Right lobe of liver (tissue), 6 donors: Measurements from ENCODE around the gene GP1BB. TPM values are rescaled to one million over a fixed set of nuclear protein-coding genes. Genes with fewer than 3 reads are reported as not detected.
A peak's percentile ranks its signal among the peaks of the same experiment; 100 is the strongest.

Source experiments
- ATAC-seq, 4 donors: fragments of 200-7000 bp; cut with Tn5 transposase; one replicate each; pipeline ENCODE4 v1.9.1; 2020; ENCODE audit warnings: mild to moderate bottlenecking in 4 of 4, moderate library complexity in 4 of 4
- DNase-seq, 3 donors: peaks; one replicate each; pipeline ENCODE4 v3.0.0-alpha.2; 2020
- H3K27ac ChIP-seq, 3 donors: fragments of 200-600 bp; one replicate each; pipeline ENCODE4 v1.8.0; 2022
- H3K27me3 ChIP-seq, 2 donors: fragments of 200-600 bp; one replicate each; pipeline ENCODE4 v1.8.0; 2022
- H3K36me3 ChIP-seq, 4 donors: fragments of 200-600 bp; sonication (generic) in 1 of 4; one replicate each; pipeline versions ENCODE4 v1.5.1 to v1.8.0; 2017 to 2022; ENCODE audit warnings: control low read depth in 1 of 4
- H3K4me1 ChIP-seq, 4 donors: fragments of 200-600 bp; sonication (generic) in 1 of 4; one replicate each; pipeline versions ENCODE4 v1.5.1 to v1.8.0; 2017 to 2022; ENCODE audit warnings: control low read depth in 1 of 4
- H3K4me3 ChIP-seq, 3 donors: fragments of 200-600 bp; one replicate each; pipeline ENCODE4 v1.8.0; 2022
- H3K9me3 ChIP-seq, 4 donors: fragments of 200-600 bp; sonication (generic) in 1 of 4; one replicate each; pipeline versions ENCODE4 v1.5.1 to v1.8.0; 2017 to 2022; ENCODE audit warnings: control low read depth in 1 of 4
- CTCF ChIP-seq, 4 donors: fragments of 200-600 bp in 3 of 4; fragments of 450-650 bp in 1 of 4; IDR thresholded peaks; one replicate each; pipeline versions ENCODE4 v1.5.1 to v1.8.0; 2016 to 2022; ENCODE audit warnings: antibody characterized with exemption in 4 of 4, mild to moderate bottlenecking in 2 of 4
- POLR2A ChIP-seq: fragments of 450-650 bp; IDR thresholded peaks from one replicate; pipeline ENCODE4 v1.6.1; 2017; ENCODE audit warnings: antibody characterized with exemption, mild to moderate bottlenecking
- WGBS: methylation state at CpG from one replicate; pipeline ENCODE4 v1.1.6; 2018; ENCODE audit warnings: low coverage, low lambda C conversion rate; ENCODE audit not compliant: insufficient coverage; ENCODE audit errors: missing lambda C conversion rate; 5-methylcytosine and 5-hydroxymethylcytosine counted together
- intact Hi-C, 2 donors: fragments of 100-400 bp; cut with DNase I; formaldehyde crosslinking; loops; one replicate each; pipeline versions ENCODE4 v1.11.2 to v1.14.1; 2022
- total RNA-seq, 6 experiments: library from RNA; depleted of rRNA in 2 of 6; stranded (reverse); fragments of >200 nt in 2 of 6; fragmentation: NEBNext Ultra II Directional in 3 of 6; extraction: Animal tissue kit (Norgen Biotek cat#: 25700) in 3 of 6; gene quantifications; one replicate each; pipeline versions ENCODE4 v1.1.0 to v1.2.4, GENCODE V29; 2016 to 2023
- donor health status: DM: no; HTN: yes; CAD: no.
- donor health status: DM: no; HTN: no; CAD: no.
- donor health status: DM: no; HTN: no; CAD: no.
- donor health status: DM: no; HTN: yes; CAD: no.
- donor health status: DM: no; HTN: yes; CAD: no.

The GP1BB gene
- total RNA-seq, 6 experiments from 2014 or later: 0.15 to 1.3 (median 0.62) TPM; not detected in 1

DNA sequence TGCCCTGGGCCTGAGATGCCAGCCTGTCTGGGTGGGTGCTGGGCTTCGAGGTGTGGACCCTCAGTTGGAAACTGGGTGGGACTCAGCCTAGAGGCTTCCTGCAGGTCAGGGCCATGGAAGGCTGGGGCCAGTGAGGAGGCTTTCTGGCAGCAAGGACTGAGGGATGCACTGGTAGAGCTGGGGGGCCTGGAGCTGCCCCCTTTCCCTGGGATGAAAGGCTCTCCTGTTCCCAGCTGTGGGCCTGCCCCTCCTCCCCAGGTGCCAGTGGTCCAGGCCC, 6.6 kb upstream of the GP1BB start:
- intact Hi-C loops: no loop called here
- Histone ChIP-seq H3K9me3 (no peaks in the 10 kb centered on the region), H3K36me3 (no peaks in the 10 kb centered on the region), H3K27ac (no peak overlapping the region), H3K4me1 (peaks cover 0 to 12% (median 0%) of the 10 kb centered on the region in 4 donors), H3K4me3 (no peak overlapping the region), H3K27me3 (peaks cover 0 to 4% of the 10 kb centered on the region in 2 donors)
- TF ChIP-seq CTCF (IDR thresholded peaks at IDR 0.05) (no peak), POLR2A (no peak)
- WGBS: no CpG with 5 or more reads among the region's 1 CpG
- DNase-seq (no peak), ATAC-seq (no peak)

DNA sequence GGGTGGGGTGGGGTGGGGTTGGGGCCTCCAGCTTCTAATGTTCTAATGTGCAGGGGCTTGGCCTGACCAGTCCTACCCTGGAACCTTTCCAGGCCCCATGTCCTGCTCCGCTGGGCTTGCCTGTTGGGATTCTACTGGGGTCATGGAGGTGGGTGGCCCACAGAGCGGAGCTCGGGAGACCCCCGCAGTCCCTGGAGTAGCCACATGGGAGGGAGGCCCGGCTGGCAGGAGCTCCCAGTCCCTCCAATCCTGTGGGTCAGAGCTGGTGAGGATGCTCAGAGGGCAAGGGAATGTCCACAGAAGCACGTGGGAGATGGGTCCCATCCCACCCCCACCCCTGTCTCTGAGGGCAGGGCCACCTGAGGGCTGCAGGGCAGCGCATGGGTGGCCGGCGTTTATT, 6.2 kb upstream of the GP1BB start:
- H3K36me3 ChIP-seq: no peaks in the 10 kb centered on the region
- TF ChIP-seq CTCF (IDR thresholded peaks at IDR 0.05) (no peak), POLR2A (no peak)
- WGBS: 0% methylated on average over 1 of the region's 9 CpGs
- no peaks in the 10 kb centered on the region for H3K9me3 ChIP-seq
- peaks cover 0 to 6% of the 10 kb centered on the region in 2 donors for H3K27me3 ChIP-seq
- DNase-seq (no peak), ATAC-seq (no peak)
- H3K4me3 ChIP-seq: no peak overlapping the region
- intact Hi-C loops: no loop called here
- H3K27ac ChIP-seq: no peak overlapping the region
- H3K4me1 ChIP-seq: peaks cover 0 to 12% (median 0%) of the 10 kb centered on the region in 4 donors

GRCh38 chr22:19717691-19718455, 5.5 kb upstream of the GP1BB start:
- peaks cover 0 to 13% of the 10 kb centered on the region in 2 donors for H3K27me3 ChIP-seq

GRCh38 chr22:19718456-19719049, 4.8 kb upstream of the GP1BB start:
- peaks cover 0 to 20% of the 10 kb centered on the region in 2 donors for H3K27me3 ChIP-seq
- H3K4me3 ChIP-seq: peak overlapping the region; percentile 40 to 61 (median 46)
- ATAC-seq: no peak
- no peak overlapping the region for H3K27ac ChIP-seq
- intact Hi-C loops: no loop called here
- H3K9me3 ChIP-seq: no peaks in the 10 kb centered on the region
- WGBS: 1% methylated on average over 12 of the region's 70 CpGs
- peaks cover 0 to 22% (median 0%) of the 10 kb centered on the region in 4 donors for H3K4me1 ChIP-seq
- TF ChIP-seq POLR2A (no peak), CTCF (IDR thresholded peaks at IDR 0.05) (no peak)
- H3K36me3 ChIP-seq: no peaks in the 10 kb centered on the region
- no peak for DNase-seq

More at GRCh38 chr22:19717691-19718455, 5.5 kb upstream of the GP1BB start:
- 43% methylated on average over 4 of the region's 96 CpGs for WGBS
- Histone ChIP-seq H3K27ac (no peak overlapping the region), H3K36me3 (no peaks in the 10 kb centered on the region), H3K9me3 (no peaks in the 10 kb centered on the region), H3K4me3 (peak overlapping the region; percentile 40 to 61 (median 46)), H3K4me1 (peaks cover 0 to 15% (median 0%) of the 10 kb centered on the region in 4 donors)
- TF ChIP-seq POLR2A (no peak), CTCF (IDR thresholded peaks at IDR 0.05) (peak; percentile 90 to 99 (median 98))
- ATAC-seq (peak; percentile 83 to 95 (median 88)), DNase-seq (peak; percentile 77 to 81 (median 78))
- intact Hi-C loops: no loop called here
